K562 (cell line): ENCODE measurements around the gene ABCB9. TPM values are rescaled to one million over a fixed set of nuclear protein-coding genes. Genes with fewer than 3 reads are reported as not detected.

Source experiments
- BRCA1 ChIP-seq, 2 experiments: fragments of 450-650 bp in 1 of 2; sonication (generic) in 1 of 2; formaldehyde crosslinking in 1 of 2; IDR thresholded peaks; 2 replicates each; pipeline versions ENCODE4 v1.5.0 to v1.6.1; 2017 to 2020; ENCODE audit warnings: mild to moderate bottlenecking in 1 of 2, missing genetic modification reagents in 1 of 2
- CBFA2T3 ChIP-seq: fragments of 450-650 bp; IDR thresholded peaks from 2 replicates; pipeline ENCODE4 v1.6.1; 2017
- CTBP1 ChIP-seq: fragments of 450-650 bp; IDR thresholded peaks from 2 replicates; pipeline ENCODE4 v1.6.1; 2016; ENCODE audit warnings: borderline replicate concordance
- ELF2 ChIP-seq: fragments of 250-450 bp; sonication (Bioruptor Pico); IDR thresholded peaks from 2 replicates; pipeline ENCODE4 v1.5.0; 2021; ENCODE audit warnings: mild to moderate bottlenecking
- GTF2F1 ChIP-seq: IDR thresholded peaks from 2 replicates; pipeline ENCODE4 v1.6.1; 2011; ENCODE audit warnings: low read depth, low read length, improper control_type of control experiment
- HDAC8 ChIP-seq: fragments of 450-650 bp; IDR thresholded peaks from 2 replicates; pipeline ENCODE4 v1.6.1; 2016; ENCODE audit warnings: mild to moderate bottlenecking, missing genetic modification characterization, moderate library complexity, missing compliant biosample characterization
- MXI1 ChIP-seq: IDR thresholded peaks from 2 replicates; pipeline ENCODE4 v1.6.1; 2011; ENCODE audit warnings: low read depth, mild to moderate bottlenecking, improper control_type of control experiment, low read length
- NCOA2 ChIP-seq, 2 experiments: fragments of 450-650 bp; IDR thresholded peaks; 2 replicates each; pipeline ENCODE4 v1.6.1; 2018; ENCODE audit warnings: mild to moderate bottlenecking in 2 of 2, moderate library complexity in 1 of 2; ENCODE audit not compliant: partially characterized antibody in 2 of 2
- NFATC3 ChIP-seq: fragments of 450-650 bp; IDR thresholded peaks from 2 replicates; pipeline ENCODE4 v1.6.1; 2017; ENCODE audit warnings: mild to moderate bottlenecking
- REST ChIP-seq, 2 experiments: fragments of 450-650 bp; formaldehyde crosslinking in 1 of 2; IDR thresholded peaks; 2 replicates each; pipeline versions ENCODE4 v1.4.0 to v1.6.1; 2014 to 2020; ENCODE audit warnings: mild to moderate bottlenecking in 2 of 2, borderline replicate concordance in 1 of 2, low read depth in 1 of 2
- RFX1 ChIP-seq: fragments of 450-650 bp; IDR thresholded peaks from 2 replicates; pipeline ENCODE4 v1.6.1; 2016; ENCODE audit warnings: mild to moderate bottlenecking, moderate library complexity
- TAF9B ChIP-seq: fragments of 450-650 bp; IDR thresholded peaks from 2 replicates; pipeline ENCODE4 v1.6.1; 2018; ENCODE audit warnings: mild to moderate bottlenecking; ENCODE audit not compliant: partially characterized antibody
- TBP ChIP-seq: optimal IDR thresholded peaks from 2 replicates; pipeline ENCODE3; 2011; ENCODE audit warnings: low read depth, low read length, improper control_type of control experiment
- TCF7L2 ChIP-seq: fragments of 150-350 bp; IDR thresholded peaks from 2 replicates; pipeline ENCODE4 v1.6.1; 2016; ENCODE audit warnings: low read depth, mild to moderate bottlenecking, low read length, moderate library complexity
- TRIM28 ChIP-seq: fragments of 450-650 bp; IDR thresholded peaks from 2 replicates; pipeline ENCODE4 v1.6.1; 2017
- ZBTB12 ChIP-seq: fragments of 250-450 bp; sonication (Bioruptor Pico); IDR thresholded peaks from 2 replicates; pipeline ENCODE4 v1.4.0; 2020
- ZBTB17 ChIP-seq: fragments of 450-650 bp; formaldehyde crosslinking; IDR thresholded peaks from 2 replicates; pipeline ENCODE4 v1.4.0; 2020; ENCODE audit warnings: mild to moderate bottlenecking
- polyA plus RNA-seq, 8 experiments: library from polyadenylated mRNA; depleted of rRNA in 4 of 8; stranded (reverse) in 5 of 8; unstranded in 3 of 8; fragments of >200 nt; fragmentation: Nextera tagmentation in 2 of 8; fragmentation: Illumina TruSeq in 1 of 8; extraction: Ambion mirVana in 2 of 8; extraction: Trizol in 1 of 8; gene quantifications; 2 replicates each; pipeline versions ENCODE4 v1.2.1 to v1.2.3, GENCODE V29; 2011 to 2014; ENCODE audit warnings: inconsistent platforms in 1 of 8, missing spikeins in 1 of 8
- total RNA-seq, 7 experiments: library from RNA; depleted of rRNA in 6 of 7; stranded (reverse); fragments of >200 nt in 6 of 7; fragmentation: Illumina TruSeq in 2 of 7; extraction: Trizol in 2 of 7; gene quantifications; 2 replicates each; pipeline versions ENCODE4 v1.2.1 to v1.2.3, GENCODE V29; 2011 to 2021; ENCODE audit warnings: low replicate concordance in 1 of 7

Gene ABCB9
- total and polyA plus RNA-seq, 9 of the 15 experiments (the other 6 are each of a cell fraction or from before 2014, with no cell fraction given), result 0.20 to 12.6 (median 6.2) TPM

GRCh38 chr12:122974892-122975789, 8.9 kb upstream of the ABCB9 start, which contains the start of gene OGFOD2 (continued):
- TF ChIP-seq MXI1 (peak; percentile 78), RFX1 (peak; percentile 87), CTBP1 (peak; percentile 46; the same call in 1 of the 2 replicates), NCOA2 (IDR thresholded peaks at IDR 0.05; ENCODE audit: partially characterized antibody in 2 of 2) (peak in 1 of 2 experiments; percentile 99), ZBTB12 (CRISPR knock-in tag) (no peak), HDAC8 (0 out of 2 replicates have a peak, but pooled peaks have one; percentile 46), BRCA1 (IDR thresholded peaks at IDR 0.05) (no peak), BRCA1 (CRISPR knock-in tag; IDR thresholded peaks at IDR 0.05) (no peak), TBP (peak; percentile 89), GTF2F1 (peak; percentile 49; the same call in 1 of the 2 replicates), REST (IDR thresholded peaks at IDR 0.05; ENCODE audit: borderline replicate concordance) (no peak), REST (CRISPR knock-in tag; IDR thresholded peaks at IDR 0.05; ENCODE audit: low read depth) (0 out of 2 replicates have a peak, but pooled peaks have one; percentile 34), NFATC3 (0 out of 2 replicates have a peak, but pooled peaks have one; percentile 9), TRIM28 (peak; percentile 38; the same call in 1 of the 2 replicates), CBFA2T3 (peak; percentile 51), ELF2 (CRISPR knock-in tag) (peak; percentile 82; the same call in 1 of the 2 replicates), TCF7L2 (no peak), TAF9B (peak; percentile 75), ZBTB17 (CRISPR knock-in tag) (peak; percentile 21; the same call in 1 of the 2 replicates)
